Measurements from ENCODE around the gene ITPRID1.

Gene ITPRID1

GRCh38 chr7:31562002-31562401 lies 48.1 kb downstream of the ITPRID1 start:
- no peak overlapping the region for H2AFZ ChIP-seq (ENCODE audit: low read depth, low read length)
- H3K4me2 ChIP-seq (ENCODE audit: low read length) = no peak overlapping the region
- no peaks in the 10 kb centered on the region for H3K4me1 ChIP-seq (ENCODE audit: low read length)
- H3K9me3 ChIP-seq (ENCODE audit: insufficient read depth, low read length) = no peaks in the 10 kb centered on the region
- H3K27me3 ChIP-seq (ENCODE audit: low read depth, low read length) = no peaks in the 10 kb centered on the region
- no peak overlapping the region for H3K9ac ChIP-seq (ENCODE audit: low read length)
- H3K4me3 ChIP-seq (ENCODE audit: low read length) = no peak overlapping the region
- no peaks in the 10 kb centered on the region for H4K20me1 ChIP-seq (ENCODE audit: insufficient read depth, low read length)
- no peak overlapping the region for H3K27ac ChIP-seq (ENCODE audit: low read length)
- no peaks in the 10 kb centered on the region for H3K36me3 ChIP-seq (replicated peaks; ENCODE audit: low read depth, low read length)
- H3K79me2 ChIP-seq (ENCODE audit: low read length) = no peaks in the 10 kb centered on the region
- TF ChIP-seq, protein P1, sequence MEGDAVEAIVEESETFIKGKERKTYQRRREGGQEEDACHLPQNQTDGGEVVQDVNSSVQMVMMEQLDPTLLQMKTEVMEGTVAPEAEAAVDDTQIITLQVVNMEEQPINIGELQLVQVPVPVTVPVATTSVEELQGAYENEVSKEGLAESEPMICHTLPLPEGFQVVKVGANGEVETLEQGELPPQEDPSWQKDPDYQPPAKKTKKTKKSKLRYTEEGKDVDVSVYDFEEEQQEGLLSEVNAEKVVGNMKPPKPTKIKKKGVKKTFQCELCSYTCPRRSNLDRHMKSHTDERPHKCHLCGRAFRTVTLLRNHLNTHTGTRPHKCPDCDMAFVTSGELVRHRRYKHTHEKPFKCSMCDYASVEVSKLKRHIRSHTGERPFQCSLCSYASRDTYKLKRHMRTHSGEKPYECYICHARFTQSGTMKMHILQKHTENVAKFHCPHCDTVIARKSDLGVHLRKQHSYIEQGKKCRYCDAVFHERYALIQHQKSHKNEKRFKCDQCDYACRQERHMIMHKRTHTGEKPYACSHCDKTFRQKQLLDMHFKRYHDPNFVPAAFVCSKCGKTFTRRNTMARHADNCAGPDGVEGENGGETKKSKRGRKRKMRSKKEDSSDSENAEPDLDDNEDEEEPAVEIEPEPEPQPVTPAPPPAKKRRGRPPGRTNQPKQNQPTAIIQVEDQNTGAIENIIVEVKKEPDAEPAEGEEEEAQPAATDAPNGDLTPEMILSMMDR (IDR thresholded peaks at IDR 0.05; ENCODE audit: low read depth, low read length) = no peak
- no peak for TF ChIP-seq EZH2phosphoT487 (IDR thresholded peaks at IDR 0.05; ENCODE audit: low read depth)

DNA sequence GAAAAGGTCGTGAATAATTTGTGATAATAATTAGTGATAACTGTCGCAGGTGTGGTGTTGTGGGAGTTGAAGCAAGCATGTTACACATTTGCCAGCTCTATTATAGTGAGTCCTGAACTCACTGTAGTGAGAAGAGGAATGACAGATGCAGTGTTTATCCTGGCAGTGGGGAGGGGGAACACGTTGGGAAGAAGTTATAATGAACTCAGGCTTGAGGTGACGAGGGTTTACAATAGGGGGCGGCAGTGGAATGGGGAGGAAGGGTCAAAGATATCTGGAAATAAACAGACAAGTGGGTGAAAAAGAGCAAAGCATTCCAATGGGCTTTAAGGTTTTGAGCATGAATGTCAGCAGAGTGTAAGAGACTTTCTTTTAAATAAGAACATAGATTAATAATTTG lies 49.6 kb downstream of the ITPRID1 start:
- H3K9ac ChIP-seq (ENCODE audit: low read length) = no peak overlapping the region
- H3K9me3 ChIP-seq (ENCODE audit: insufficient read depth, low read length) = no peaks in the 10 kb centered on the region
- H3K27me3 ChIP-seq (ENCODE audit: low read depth, low read length) = no peaks in the 10 kb centered on the region
- no peak overlapping the region for H3K4me2 ChIP-seq (ENCODE audit: low read length)
- H3K36me3 ChIP-seq (replicated peaks; ENCODE audit: low read depth, low read length) = no peaks in the 10 kb centered on the region
- TF ChIP-seq, protein P1 (IDR thresholded peaks at IDR 0.05; ENCODE audit: low read depth, low read length) = no peak
- no peak for TF ChIP-seq EZH2phosphoT487 (IDR thresholded peaks at IDR 0.05; ENCODE audit: low read depth)
- no peaks in the 10 kb centered on the region for H4K20me1 ChIP-seq (ENCODE audit: insufficient read depth, low read length)
- H3K4me3 ChIP-seq (ENCODE audit: low read length) = no peak overlapping the region
- no peak overlapping the region for H3K27ac ChIP-seq (ENCODE audit: low read length)
- no peak overlapping the region for H2AFZ ChIP-seq (ENCODE audit: low read depth, low read length)
- no peaks in the 10 kb centered on the region for H3K79me2 ChIP-seq (ENCODE audit: low read length)
- H3K4me1 ChIP-seq (ENCODE audit: low read length) = no peaks in the 10 kb centered on the region

- H3K9me3 ChIP-seq (ENCODE audit: insufficient read depth, low read length) = no peaks in the 10 kb centered on the region
- no peaks in the 10 kb centered on the region for H3K27me3 ChIP-seq (ENCODE audit: low read depth, low read length)
- no peak overlapping the region for H3K4me3 ChIP-seq (ENCODE audit: low read length)
- H3K4me1 ChIP-seq (ENCODE audit: low read length) = no peaks in the 10 kb centered on the region
- H4K20me1 ChIP-seq (ENCODE audit: insufficient read depth, low read length) = no peaks in the 10 kb centered on the region
- H3K4me2 ChIP-seq (ENCODE audit: low read length) = no peak overlapping the region
- H3K79me2 ChIP-seq (ENCODE audit: low read length) = no peaks in the 10 kb centered on the region
- no peak overlapping the region for H3K9ac ChIP-seq (ENCODE audit: low read length)
- no peak overlapping the region for H3K27ac ChIP-seq (ENCODE audit: low read length)
- H2AFZ ChIP-seq (ENCODE audit: low read depth, low read length) = no peak overlapping the region
- TF ChIP-seq, protein P1 (IDR thresholded peaks at IDR 0.05; ENCODE audit: low read depth, low read length) = no peak
- no peak for TF ChIP-seq EZH2phosphoT487 (IDR thresholded peaks at IDR 0.05; ENCODE audit: low read depth)
- H3K36me3 ChIP-seq (replicated peaks; ENCODE audit: low read depth, low read length) = no peaks in the 10 kb centered on the region
Observed at GRCh38 chr7:31563951-31564350, 50.1 kb downstream of the ITPRID1 start.

GRCh38 chr7:31564661-31565060 lies 50.8 kb downstream of the ITPRID1 start:
- Histone ChIP-seq H3K9me3 (ENCODE audit: insufficient read depth, low read length) (no peaks in the 10 kb centered on the region), H3K4me2 (ENCODE audit: low read length) (no peak overlapping the region), H3K27ac (ENCODE audit: low read length) (no peak overlapping the region), H3K27me3 (ENCODE audit: low read depth, low read length) (no peaks in the 10 kb centered on the region), H2AFZ (ENCODE audit: low read depth, low read length) (no peak overlapping the region), H3K9ac (ENCODE audit: low read length) (no peak overlapping the region), H3K79me2 (ENCODE audit: low read length) (no peaks in the 10 kb centered on the region), H3K4me3 (ENCODE audit: low read length) (no peak overlapping the region), H4K20me1 (ENCODE audit: insufficient read depth, low read length) (no peaks in the 10 kb centered on the region), H3K4me1 (ENCODE audit: low read length) (no peaks in the 10 kb centered on the region), H3K36me3 (replicated peaks; ENCODE audit: low read depth, low read length) (no peaks in the 10 kb centered on the region)
- TF ChIP-seq, protein P1 (IDR thresholded peaks at IDR 0.05; ENCODE audit: low read depth, low read length) = no peak
- TF ChIP-seq EZH2phosphoT487 (IDR thresholded peaks at IDR 0.05; ENCODE audit: low read depth) = no peak

Measured in OCI-LY3 (cell line).